ENCODE data around the gene MZT2B. TPM values are rescaled to one million over a fixed set of nuclear protein-coding genes. Genes with fewer than 3 reads are reported as not detected.
"Not testable (repeated sequence)": the region's sequence is repeated elsewhere in the genome, so short reads cannot be mapped to it uniquely, and the experiment has no call there.

Gene MZT2B
- total RNA-seq, 1 experiment from 2014 or later = 63.2 TPM

GRCh38 chr2:130183512-130184373 is 1.7 kb downstream of the MZT2B start:
- H3K27ac ChIP-seq = no peak overlapping the region
- no peaks in the 10 kb centered on the region; the same call in 1 of the 2 replicates for H3K36me3 ChIP-seq
- H3K27me3 ChIP-seq = no peaks in the 10 kb centered on the region
- no peak for DNase-seq
- peaks cover 2% of the 10 kb centered on the region; the same call in 1 of the 2 replicates for H3K4me1 ChIP-seq
- H3K9me3 ChIP-seq (replicated peaks) = no peaks in the 10 kb centered on the region
- H3K4me3 ChIP-seq = no peak overlapping the region

- Histone ChIP-seq H3K9me3 (replicated peaks) (no peaks in the 10 kb centered on the region), H3K4me3 (no peak overlapping the region), H3K27ac (no peak overlapping the region), H3K27me3 (no peaks in the 10 kb centered on the region), H3K4me1 (peaks cover under 1% of the 10 kb centered on the region; the same call in 1 of the 2 replicates), H3K36me3 (no peaks in the 10 kb centered on the region; the same call in 1 of the 2 replicates)
- no peak for DNase-seq
Measured at GRCh38 chr2:130185436-130185835, 3.4 kb downstream of the MZT2B start.

- no peak for DNase-seq
- H3K4me1 ChIP-seq = no peaks in the 10 kb centered on the region
- no peak overlapping the region for H3K4me3 ChIP-seq
- H3K27me3 ChIP-seq = no peaks in the 10 kb centered on the region
- H3K36me3 ChIP-seq = no peaks in the 10 kb centered on the region; the same call in 1 of the 2 replicates
- H3K27ac ChIP-seq = no peak overlapping the region
- no peaks in the 10 kb centered on the region for H3K9me3 ChIP-seq (replicated peaks)
Measured at GRCh38 chr2:130185896-130186295, 3.8 kb downstream of the MZT2B start.

GRCh38 chr2:130186391-130186790 is 4.3 kb downstream of the MZT2B start:
- H3K4me3 ChIP-seq = no peak overlapping the region
- no peaks in the 10 kb centered on the region for H3K9me3 ChIP-seq (replicated peaks)
- H3K27ac ChIP-seq = no peak overlapping the region
- no peaks in the 10 kb centered on the region for H3K27me3 ChIP-seq
- H3K4me1 ChIP-seq = no peaks in the 10 kb centered on the region
- H3K36me3 ChIP-seq = no peaks in the 10 kb centered on the region
- no peak for DNase-seq

- no peak for DNase-seq
- Histone ChIP-seq H3K27me3 (no peaks in the 10 kb centered on the region), H3K36me3 (no peaks in the 10 kb centered on the region), H3K9me3 (replicated peaks) (no peaks in the 10 kb centered on the region), H3K27ac (no peak overlapping the region), H3K4me1 (no peaks in the 10 kb centered on the region), H3K4me3 (no peak overlapping the region)
Measured at GRCh38 chr2:130187268-130187667, 5.2 kb downstream of the MZT2B start.

GRCh38 chr2:130187859-130188792 is 6.1 kb downstream of the MZT2B start:
- not testable (repeated sequence) for H3K27ac ChIP-seq; H3K27me3 ChIP-seq; H3K9me3 ChIP-seq (replicated peaks); DNase-seq; H3K4me3 ChIP-seq; H3K4me1 ChIP-seq; H3K36me3 ChIP-seq

GRCh38 chr2:130188958-130189357 is 6.9 kb downstream of the MZT2B start:
- not testable (repeated sequence) for H3K27ac ChIP-seq; H3K4me1 ChIP-seq; H3K36me3 ChIP-seq; H3K9me3 ChIP-seq (replicated peaks); H3K4me3 ChIP-seq; H3K27me3 ChIP-seq; DNase-seq

GRCh38 chr2:130190237-130190636 is 8.2 kb downstream of the MZT2B start:
- no peak overlapping the region for H3K4me3 ChIP-seq
- H3K27me3 ChIP-seq = no peaks in the 10 kb centered on the region
- no peaks in the 10 kb centered on the region for H3K4me1 ChIP-seq
- no peak overlapping the region for H3K27ac ChIP-seq
- no peaks in the 10 kb centered on the region for H3K36me3 ChIP-seq
- DNase-seq = no peak
- no peaks in the 10 kb centered on the region for H3K9me3 ChIP-seq (replicated peaks)

GRCh38 chr2:130191319-130191718 is 9.3 kb downstream of the MZT2B start:
- H3K4me1 ChIP-seq; DNase-seq; H3K27me3 ChIP-seq; H3K27ac ChIP-seq; H3K36me3 ChIP-seq; H3K9me3 ChIP-seq (replicated peaks); H3K4me3 ChIP-seq: not testable (repeated sequence)

- not testable (repeated sequence) for H3K9me3 ChIP-seq (replicated peaks); H3K36me3 ChIP-seq; DNase-seq; H3K4me1 ChIP-seq; H3K27ac ChIP-seq; H3K4me3 ChIP-seq; H3K27me3 ChIP-seq
Measured at GRCh38 chr2:130192451-130192850, 10.4 kb downstream of the MZT2B start.

- not testable (repeated sequence) for H3K27ac ChIP-seq; H3K36me3 ChIP-seq; DNase-seq; H3K4me3 ChIP-seq; H3K4me1 ChIP-seq; H3K27me3 ChIP-seq; H3K9me3 ChIP-seq (replicated peaks)
Measured at GRCh38 chr2:130193824-130194223, 11.8 kb downstream of the MZT2B start.

- not testable (repeated sequence) for H3K27me3 ChIP-seq; H3K4me1 ChIP-seq; H3K4me3 ChIP-seq; DNase-seq; H3K27ac ChIP-seq; H3K36me3 ChIP-seq; H3K9me3 ChIP-seq (replicated peaks)
Measured at GRCh38 chr2:130195089-130195635, 13.1 kb downstream of the MZT2B start.

- not testable (repeated sequence) for DNase-seq, H3K27ac ChIP-seq, H3K36me3 ChIP-seq
Measured at GRCh38 chr2:130196052-130196451, 14.0 kb downstream of the MZT2B start.

GRCh38 chr2:130198343-130198742 is 16.3 kb downstream of the MZT2B start, which contains the start of gene TUBA3E:
Gene TUBA3E (minus strand): TSS chr2:130198439. CDS start chr2:130198360, 79 bp downstream.
- no peaks in the 10 kb centered on the region for H3K36me3 ChIP-seq
- no peaks in the 10 kb centered on the region for H3K9me3 ChIP-seq (replicated peaks)
- H3K27ac ChIP-seq = no peak within 1 kb of the TSS
- H3K27me3 ChIP-seq = no peaks in the 10 kb centered on the region
- no peak for DNase-seq
- H3K4me3 ChIP-seq = no peak within 1 kb of the TSS
- no peaks in the 10 kb centered on the region for H3K4me1 ChIP-seq

More at GRCh38 chr2:130196052-130196451, 14.0 kb downstream of the MZT2B start:
- H3K4me1 ChIP-seq; H3K9me3 ChIP-seq (replicated peaks); H3K4me3 ChIP-seq; H3K27me3 ChIP-seq: not testable (repeated sequence)

GRCh38 chr2:130202518-130202917 is 20.5 kb downstream of the MZT2B start:
- not testable (repeated sequence) for H3K27ac ChIP-seq; DNase-seq; H3K4me3 ChIP-seq; H3K9me3 ChIP-seq (replicated peaks); H3K36me3 ChIP-seq; H3K27me3 ChIP-seq; H3K4me1 ChIP-seq
